22Rv1 (cell line): ENCODE data around the gene MTFR1L.

ENCODE experiments used
- CTCF ChIP-seq: fragments of 450-650 bp; IDR thresholded peaks from 2 replicates; pipeline ENCODE4 v1.5.1; 2017; ENCODE audit warnings: mild to moderate bottlenecking
- ZFX ChIP-seq: fragments of 450-650 bp; IDR thresholded peaks from 2 replicates; pipeline ENCODE4 v1.6.1; 2017; ENCODE audit warnings: antibody characterized with exemption, borderline replicate concordance

GRCh38 chr1:25856856-25857255 is 37.1 kb downstream of the MTFR1L start:
- TF ChIP-seq CTCF (no peak), ZFX (no peak)
